Measurements from ENCODE around the gene PNRC2.

DNA sequence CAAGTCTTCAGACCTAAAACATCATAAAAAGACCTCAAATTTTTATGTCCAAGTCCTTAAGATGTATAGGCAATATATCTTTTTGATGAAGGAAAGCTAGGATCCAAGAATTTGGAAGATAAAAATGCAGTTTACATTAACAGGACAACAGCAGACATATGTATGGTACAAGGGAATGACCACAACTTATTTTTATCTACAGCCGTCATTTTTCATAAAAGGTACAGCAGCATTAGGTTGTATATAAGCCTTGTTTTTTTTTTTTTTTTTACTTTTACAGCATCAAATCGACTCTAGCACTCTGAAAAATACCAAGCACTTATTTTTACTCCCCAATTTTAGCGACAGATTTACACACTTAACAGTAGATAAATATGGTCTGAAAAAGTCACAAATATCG, 19.2 kb downstream of the PNRC2 start:
- TF ChIP-seq CTCF (IDR thresholded peaks at IDR 0.05) (no peak), EP300 (IDR thresholded peaks at IDR 0.05) (no peak)

Measured in tibial nerve (tissue), 4 donors.